Spleen (tissue), 7 donors: Measurements from ENCODE around the gene DDX59.

Source experiments
- POLR2A ChIP-seq, 3 donors: fragments of 450-650 bp; IDR thresholded peaks; one replicate each; pipeline ENCODE4 v1.5.1; 2017; ENCODE audit warnings: antibody characterized with exemption in 3 of 3, mild to moderate bottlenecking in 1 of 3
- TF ChIP-seq, protein P1 (sequence below), 11 experiments: fragments of 200-600 bp in 7 of 11; fragments of 450-650 bp in 4 of 11; sonication (generic) in 4 of 11; IDR thresholded peaks in 8 of 11; conservative IDR thresholded peaks in 3 of 11; 1 replicate in 7 of 11; 2 replicates in 4 of 11; pipeline versions ENCODE4 v1.4.0 to v1.8.0; 2016 to 2021; ENCODE audit warnings: antibody characterized with exemption in 11 of 11, inconsistent platforms in 4 of 11, mild to moderate bottlenecking in 1 of 11
- donor health status: DM: no; HTN: no; CAD: no; lungs with moderate emphysema.
- donor health status: DM: no; HTN: no; CAD: no.
- donor health status: DM: no; HTN: no; CAD: no.

DNA sequence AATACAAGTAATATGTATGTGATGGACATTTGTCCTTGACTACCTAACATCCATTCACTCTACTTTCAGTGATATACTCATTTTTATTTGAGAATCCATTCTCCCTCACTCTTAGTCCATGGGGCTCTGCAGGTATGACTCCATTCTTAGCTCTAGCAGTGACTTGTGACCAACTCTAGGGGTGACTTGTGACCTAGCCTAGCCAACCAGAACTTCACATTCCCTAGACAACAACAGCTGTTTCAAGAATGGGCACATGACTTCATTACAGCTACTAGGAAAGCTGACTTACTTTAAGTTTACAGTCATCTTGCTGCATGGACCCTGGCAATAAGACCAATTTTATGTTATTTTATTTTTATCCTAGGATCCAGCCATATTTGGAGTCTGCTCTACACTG, 23.6 kb upstream of the DDX59 start:
- TF ChIP-seq, protein P1, sequence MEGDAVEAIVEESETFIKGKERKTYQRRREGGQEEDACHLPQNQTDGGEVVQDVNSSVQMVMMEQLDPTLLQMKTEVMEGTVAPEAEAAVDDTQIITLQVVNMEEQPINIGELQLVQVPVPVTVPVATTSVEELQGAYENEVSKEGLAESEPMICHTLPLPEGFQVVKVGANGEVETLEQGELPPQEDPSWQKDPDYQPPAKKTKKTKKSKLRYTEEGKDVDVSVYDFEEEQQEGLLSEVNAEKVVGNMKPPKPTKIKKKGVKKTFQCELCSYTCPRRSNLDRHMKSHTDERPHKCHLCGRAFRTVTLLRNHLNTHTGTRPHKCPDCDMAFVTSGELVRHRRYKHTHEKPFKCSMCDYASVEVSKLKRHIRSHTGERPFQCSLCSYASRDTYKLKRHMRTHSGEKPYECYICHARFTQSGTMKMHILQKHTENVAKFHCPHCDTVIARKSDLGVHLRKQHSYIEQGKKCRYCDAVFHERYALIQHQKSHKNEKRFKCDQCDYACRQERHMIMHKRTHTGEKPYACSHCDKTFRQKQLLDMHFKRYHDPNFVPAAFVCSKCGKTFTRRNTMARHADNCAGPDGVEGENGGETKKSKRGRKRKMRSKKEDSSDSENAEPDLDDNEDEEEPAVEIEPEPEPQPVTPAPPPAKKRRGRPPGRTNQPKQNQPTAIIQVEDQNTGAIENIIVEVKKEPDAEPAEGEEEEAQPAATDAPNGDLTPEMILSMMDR (IDR thresholded peaks at IDR 0.05 in 8 of 11, conservative IDR thresholded peaks at IDR 0.05 in 3 of 11) = no peak
- TF ChIP-seq POLR2A (IDR thresholded peaks at IDR 0.05) = no peak
